ELF-1 (cell line): ENCODE measurements around the gene GPR171.
A peak's percentile ranks its signal among the peaks of the same experiment; 100 is the strongest.
"Not testable (repeated sequence)": the region's sequence is repeated elsewhere in the genome, so short reads cannot be mapped to it uniquely, and the experiment has no call there.

Source experiments
- DNase-seq: peaks from one replicate; pipeline ENCODE4 v3.0.0-alpha.2; 2016; ENCODE audit warnings: low read depth, low spot score

Gene GPR171, protein sequence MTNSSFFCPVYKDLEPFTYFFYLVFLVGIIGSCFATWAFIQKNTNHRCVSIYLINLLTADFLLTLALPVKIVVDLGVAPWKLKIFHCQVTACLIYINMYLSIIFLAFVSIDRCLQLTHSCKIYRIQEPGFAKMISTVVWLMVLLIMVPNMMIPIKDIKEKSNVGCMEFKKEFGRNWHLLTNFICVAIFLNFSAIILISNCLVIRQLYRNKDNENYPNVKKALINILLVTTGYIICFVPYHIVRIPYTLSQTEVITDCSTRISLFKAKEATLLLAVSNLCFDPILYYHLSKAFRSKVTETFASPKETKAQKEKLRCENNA

DNA sequence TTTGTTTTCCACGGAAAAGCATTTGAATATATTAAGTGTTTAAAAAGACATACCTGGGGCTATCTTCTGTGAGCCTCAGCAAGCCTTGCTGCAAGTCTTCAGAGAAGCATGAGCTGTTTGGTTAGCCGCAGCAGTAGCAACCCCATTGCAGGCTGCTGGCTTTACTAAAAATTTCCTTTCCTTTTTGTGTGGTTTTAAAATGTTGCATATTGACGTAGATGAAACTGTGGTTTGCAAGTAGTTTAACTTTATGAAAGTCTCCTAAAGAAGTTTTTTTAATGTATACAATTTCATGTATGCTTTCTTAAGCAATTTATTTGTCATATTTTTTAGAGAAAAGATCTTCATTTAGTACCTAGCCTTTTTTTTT lies at the start of gene GPR171:
GPR171 (minus strand) TSS at position 166 of the 370 bp plus-strand sequence. CDS start 3,830 bp downstream, outside the sequence.
- DNase-seq: no peak

DNA sequence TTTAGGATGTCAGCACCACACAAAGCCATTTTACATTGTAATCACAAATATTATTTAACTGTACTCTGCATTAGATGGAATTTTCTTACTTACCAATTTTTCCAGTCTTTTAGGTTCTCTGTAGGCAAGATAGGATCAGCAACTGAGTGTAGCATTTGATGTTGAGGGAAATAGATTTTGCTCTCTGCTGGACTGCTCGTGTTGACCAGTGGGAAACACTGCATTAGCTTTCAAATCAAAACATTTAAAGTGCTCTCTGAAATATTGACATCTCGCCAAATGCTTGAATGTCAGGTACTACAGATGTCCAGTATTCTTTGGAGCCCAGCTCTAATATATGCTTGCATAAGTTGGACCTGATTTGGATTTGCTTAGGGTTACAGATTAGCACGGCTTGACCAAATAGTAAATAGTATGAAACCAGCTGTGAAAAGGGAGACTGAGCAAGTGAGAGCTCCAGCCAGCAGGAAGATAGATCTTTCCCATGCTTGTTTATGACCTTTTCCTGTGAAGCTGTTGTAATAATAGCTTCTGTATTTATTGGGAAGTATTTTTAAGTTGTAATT lies 45.8 kb upstream of the GPR171 start:
- DNase-seq: no peak

DNA sequence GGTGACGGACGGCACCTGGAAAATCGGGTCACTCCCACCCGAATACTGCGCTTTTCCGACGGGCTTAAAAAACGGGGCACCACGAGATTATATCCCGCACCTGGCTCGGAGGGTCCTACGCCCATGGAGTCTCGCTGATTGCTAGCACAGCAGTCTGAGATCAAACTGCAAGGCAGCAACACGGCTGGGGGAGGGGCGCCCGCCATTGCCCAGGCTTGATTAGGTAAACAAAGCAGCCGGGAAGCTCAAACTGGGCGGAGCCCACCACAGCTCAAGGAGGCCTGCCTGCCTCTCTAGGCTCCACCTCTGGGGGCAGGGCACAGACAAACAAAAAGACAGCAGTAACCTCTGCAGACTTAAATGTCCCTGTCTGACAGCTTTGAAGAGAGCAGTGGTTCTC lies 39.0 kb upstream of the GPR171 start:
- DNase-seq: not testable (repeated sequence)

DNA sequence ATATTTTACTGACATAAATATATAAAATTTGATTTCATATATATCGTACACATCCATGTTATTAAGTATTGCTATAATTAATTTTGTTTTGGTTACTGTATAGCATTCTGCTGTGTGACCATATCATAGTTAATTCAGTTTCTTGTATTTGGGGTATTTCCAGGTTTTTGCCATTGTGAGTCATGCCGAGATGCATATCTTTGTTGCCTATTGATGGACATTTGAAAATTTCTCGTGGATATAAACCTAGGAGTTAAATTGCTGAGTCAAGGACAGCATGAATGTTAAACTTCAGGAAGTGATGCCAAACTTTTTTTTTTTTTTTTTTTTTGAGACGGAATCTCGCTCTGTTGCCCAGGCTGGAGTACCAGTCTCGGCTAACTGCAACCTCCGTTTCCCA lies 33.7 kb upstream of the GPR171 start:
- no peak for DNase-seq

DNA sequence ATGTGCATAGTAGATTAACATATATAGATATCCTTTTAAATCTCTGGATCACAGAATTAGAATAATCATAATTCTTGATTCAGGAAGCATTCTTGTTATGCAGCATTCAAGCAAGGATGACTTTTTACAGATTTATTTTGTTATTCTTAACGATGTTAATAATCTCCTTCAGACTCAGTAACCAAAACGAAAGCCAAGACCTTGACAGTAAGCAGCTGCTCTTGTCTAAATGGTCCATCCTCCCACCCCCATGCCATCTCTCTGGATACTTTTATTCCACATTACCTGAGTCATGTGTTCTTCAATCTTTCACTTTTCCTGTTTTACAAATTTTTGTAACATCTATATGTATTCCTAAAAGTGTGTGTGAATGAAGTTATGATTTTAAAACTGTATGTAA lies 33.3 kb upstream of the GPR171 start:
- no peak for DNase-seq

DNA sequence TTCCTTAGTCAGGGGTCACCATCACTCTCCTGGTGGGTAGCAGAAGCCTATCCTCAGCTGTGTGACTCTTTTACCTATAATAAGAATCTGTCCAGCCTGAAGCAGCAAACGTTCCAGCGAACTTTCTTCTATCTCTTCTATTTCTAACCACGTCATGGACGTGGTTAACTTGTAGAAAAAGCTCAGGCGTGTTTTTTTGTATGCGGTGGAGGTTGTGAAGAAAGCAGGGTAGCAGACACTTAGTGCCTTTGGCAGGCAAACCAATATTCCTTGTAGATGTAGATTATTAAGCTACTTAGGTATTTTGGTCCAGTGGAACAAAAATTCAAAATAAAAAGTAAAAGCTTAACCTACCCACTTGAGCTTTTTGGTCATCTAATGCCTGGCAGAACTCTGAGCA lies 31.8 kb upstream of the GPR171 start:
- DNase-seq: no peak

DNA sequence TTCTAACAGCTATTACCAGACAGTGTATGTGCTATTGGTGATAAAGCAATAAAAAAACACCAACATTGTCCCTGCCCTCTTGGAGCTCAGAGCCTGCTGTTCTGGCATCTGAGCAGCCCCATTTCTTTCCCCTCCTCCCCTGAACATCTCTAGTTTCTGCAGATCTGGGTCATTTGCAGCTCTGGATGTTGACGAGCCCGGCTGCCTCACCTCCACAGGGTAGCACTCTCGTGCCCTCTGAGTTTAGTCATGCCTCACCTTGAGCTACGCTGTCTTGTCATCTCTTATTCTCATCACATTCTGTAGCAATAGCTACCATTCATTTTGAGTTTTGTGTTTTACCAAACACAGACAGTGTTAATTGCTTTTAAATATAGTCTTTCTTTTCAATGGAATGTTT lies 30.0 kb upstream of the GPR171 start:
- no peak for DNase-seq

DNA sequence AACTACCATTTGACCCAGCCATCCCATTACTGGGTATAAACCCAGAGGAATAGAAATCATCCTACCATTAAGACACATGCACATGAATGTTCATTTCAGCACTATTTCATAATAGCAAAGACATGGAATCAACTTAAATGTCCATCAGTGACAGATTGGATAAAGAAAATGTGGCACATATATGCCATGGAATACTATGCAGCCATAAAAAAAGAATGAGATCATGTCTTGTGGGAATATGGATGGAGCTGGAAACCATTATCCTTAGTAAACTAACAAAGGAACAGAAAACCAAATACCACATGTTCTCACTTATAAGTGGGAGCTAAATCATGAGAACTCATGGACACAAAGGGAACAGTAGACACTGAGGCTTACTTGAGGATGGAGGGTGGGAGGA lies 29.4 kb upstream of the GPR171 start:
- not testable (repeated sequence) for DNase-seq

DNA sequence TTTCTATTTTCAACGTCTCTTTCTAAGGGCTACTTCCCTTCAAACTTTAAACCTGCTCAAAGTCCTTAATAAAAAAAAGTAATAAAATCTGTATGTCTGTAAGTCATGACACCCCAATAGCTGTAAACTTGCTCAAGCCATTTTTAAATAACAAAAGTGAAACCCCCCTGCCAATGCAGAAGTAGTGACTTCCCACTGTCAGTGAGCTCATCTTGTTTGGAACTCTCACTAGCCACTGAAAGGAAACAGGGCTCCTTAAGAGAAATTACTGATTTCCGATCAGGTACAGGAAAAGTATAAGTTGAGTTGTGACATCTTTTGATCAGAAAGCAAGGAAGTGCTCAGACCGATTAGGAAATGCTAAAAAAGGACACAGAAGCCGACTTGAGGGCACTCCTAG lies 27.6 kb upstream of the GPR171 start:
- DNase-seq: no peak

DNA sequence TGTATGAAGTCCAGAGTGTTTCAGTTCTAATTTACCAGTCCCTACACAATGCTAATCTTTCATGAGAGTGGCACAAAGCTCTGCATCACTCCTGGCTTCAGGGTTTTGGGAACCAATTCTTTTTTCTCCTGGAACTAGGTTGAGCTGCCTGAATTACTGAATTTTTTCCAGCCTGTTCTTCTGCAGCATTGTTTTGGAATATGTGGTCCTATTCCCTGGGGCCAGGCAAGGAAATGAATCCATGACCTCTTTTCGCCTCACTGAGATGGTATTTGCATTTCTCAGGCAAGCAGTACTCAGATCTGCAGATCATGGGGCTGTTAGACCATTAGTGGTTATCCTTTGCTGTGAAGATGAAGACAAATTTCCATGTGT lies 25.6 kb upstream of the GPR171 start:
- DNase-seq: no peak

DNA sequence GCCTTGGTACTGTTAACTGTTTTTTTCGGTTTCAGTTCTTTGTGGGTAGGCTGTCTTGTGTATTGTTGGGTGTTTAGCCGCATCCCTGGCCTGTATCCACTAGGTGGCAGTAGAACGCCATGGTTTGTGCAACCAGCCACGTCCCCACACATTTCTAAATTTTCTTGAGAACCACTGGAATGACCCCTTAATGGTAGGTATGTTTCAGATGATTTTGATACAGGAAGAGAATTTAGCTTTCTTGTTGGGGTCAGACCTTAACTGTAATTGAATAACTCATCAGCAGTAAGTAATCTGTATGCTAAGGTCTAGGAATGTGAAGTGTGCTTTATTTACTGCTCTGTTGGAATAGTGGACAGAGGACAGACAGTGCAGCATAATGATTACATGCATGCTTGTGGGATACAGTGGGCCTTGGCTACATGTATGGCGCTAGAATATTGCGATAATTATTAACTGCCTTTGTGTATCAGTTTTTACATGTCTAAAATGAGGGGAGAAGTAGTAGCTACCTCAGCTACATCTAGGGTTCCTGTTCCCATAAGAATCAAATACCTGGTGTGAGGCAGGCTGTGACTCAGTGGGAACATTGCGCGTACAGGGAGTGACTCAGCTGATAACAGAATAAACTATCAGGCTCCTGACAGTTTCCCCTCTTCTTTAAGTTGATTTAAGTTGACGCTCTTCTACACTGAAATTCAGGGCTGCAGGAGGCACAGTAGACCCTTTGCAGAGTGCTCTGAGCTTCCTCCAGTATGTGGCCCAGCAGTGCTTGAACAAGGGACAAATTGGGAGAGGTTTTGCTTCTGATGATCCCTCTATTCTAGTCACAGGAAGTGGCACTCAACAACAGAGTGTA lies 25.0 kb upstream of the GPR171 start:
- DNase-seq: peak; percentile 85

DNA sequence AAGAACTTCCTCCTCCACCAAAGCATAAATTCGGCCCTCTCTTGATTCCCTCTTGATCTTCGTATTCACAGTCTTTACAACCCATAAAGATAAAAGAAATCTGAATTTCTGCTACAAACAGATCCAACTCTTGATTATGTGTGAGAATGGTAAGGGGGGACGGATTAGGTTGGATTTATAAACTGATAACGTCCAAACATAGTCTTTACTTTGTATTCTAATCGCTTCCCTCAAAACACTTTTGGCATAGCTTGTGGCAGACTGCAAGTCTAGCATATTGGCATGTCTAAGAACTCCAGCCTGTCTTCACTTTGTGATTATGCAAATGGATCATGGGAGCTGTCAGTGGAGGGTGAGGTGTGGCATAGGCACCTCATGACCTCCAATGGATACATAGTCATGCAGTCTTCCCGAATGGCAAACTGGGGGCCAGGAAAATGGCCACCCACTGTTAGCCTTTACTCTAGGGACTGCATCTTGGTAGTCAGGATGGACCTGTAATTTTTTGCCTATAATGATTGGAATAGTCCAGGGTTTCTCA lies 24.3 kb upstream of the GPR171 start:
- no peak for DNase-seq

DNA sequence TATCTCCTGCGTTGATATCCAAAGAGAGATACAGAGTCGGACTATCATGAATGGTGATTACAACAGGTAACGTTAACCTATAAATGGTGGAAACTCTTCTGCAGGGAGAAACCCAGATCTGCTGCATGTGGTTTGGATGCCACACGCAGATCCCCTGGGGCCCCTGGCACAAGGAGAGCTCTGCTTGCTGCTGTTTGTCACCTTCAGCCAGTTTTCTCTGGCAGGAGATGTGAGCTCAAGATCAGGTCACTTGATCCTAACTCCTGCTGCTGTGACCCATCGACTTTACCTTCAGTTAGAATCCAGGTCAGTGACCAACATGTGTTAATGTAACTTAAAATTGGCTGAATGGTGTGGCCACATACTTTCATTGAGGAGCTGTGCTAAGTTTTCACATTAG lies 23.8 kb upstream of the GPR171 start:
- no peak for DNase-seq

DNA sequence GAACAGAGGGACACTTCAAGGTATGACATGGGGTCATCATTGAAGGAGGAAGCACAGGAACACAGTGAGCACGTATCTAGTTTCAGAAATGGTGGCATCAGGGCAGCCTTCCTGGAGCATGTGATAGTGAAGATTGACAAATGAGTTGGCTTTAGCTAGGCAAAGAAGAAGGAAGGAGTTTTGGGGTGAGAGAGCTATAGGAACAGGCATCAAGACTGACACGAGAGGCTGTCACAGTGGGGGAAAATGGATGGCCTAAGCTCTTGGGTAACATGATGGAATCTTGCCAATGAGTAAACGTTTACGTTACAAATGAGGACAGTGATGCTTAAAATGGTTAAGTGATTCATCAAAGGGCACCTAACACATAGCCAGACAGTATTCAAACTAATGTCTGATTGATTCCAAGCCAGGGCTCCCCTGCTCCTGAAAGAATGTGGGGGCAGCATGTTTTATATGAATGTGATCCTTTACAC lies 23.1 kb upstream of the GPR171 start:
- no peak for DNase-seq

DNA sequence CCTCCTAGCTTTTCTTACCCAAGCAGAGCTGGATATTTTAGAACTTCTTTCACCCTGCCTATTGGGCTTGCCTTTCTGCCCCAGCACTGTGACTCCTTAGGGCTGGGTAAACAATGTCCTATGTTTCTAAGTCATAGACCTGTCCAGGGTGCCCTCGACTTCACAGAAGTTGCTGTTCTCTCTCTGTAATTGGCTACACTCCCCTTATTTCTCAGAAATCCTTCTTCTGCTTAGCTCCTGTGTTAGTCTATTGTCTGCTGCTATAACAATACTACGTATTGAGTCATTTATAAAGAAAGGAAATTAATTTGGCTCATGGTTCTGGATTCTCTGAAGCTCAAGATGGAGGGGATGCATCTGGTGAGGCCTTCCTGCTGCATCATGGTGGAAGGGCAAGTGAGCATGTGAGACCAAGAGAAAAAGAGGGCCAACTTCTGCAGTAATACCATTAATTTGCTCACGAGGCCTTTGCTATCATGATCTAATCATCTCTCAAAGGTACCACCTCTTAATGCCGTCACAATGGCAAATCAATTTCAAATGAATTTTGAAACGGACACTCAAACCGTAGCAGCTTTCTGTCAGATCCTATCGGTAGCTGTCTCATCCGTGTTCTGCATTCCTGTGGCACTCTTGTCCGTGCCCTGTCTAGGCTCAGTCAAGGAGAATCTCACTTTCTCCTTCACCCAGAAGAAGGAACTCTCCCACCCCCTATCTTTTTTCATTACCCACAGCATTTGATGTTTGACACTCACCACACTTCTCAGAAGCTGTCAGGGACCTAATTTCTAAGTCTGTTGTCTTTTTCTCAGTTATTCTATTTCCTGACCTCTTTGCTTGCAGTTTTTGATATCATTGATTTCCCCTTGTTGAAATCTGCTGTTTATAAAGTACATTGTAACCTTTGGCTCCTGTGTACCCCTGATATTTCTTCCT lies 22.3 kb upstream of the GPR171 start:
- no peak for DNase-seq

DNA sequence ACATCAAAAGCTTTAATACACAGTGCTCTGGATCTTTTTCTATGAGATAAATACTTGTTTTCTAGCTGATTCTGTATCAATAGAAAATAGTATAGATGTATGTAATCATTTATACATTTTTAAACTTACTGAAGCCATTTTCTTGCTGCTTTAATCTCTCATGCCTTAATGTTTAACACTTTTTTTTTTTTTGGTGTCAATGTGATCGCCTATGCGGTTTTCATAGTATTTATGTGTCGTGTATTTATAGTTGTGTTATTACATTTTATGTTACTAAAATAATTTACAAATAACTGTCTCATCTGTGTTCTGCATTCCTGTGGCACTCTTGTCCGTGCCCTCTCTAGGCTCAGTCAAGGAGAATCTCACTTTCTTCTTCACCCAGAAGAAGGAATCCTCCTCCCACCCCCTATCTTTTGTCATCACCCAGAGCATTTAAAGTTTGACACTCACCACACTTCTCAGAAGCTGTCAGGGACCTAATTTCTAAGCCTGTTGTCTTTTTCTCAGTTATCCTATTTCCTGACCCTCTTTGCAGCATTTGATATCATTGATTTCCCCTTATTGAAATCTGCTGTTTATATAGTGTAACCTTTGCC lies 21.4 kb upstream of the GPR171 start:
- DNase-seq: no peak

DNA sequence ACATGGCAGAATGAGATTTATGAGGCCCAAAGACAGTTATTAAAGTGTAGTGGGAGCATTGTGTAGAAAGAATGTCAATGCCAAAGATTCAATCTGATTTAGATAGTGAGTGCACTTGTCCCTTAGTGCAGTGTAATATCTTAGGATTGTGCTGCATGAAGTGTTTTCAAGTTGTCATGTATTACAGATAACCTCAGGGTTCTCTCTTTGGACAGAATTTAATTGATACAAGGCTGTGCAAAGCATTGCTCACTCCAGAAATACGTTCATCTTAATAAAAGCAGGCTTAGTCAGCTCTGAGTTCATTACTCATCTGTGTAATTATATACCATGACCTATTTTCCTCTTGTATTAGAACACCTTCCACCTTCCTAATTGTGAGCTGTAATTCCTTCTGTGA lies 16.0 kb upstream of the GPR171 start:
- DNase-seq: no peak

DNA sequence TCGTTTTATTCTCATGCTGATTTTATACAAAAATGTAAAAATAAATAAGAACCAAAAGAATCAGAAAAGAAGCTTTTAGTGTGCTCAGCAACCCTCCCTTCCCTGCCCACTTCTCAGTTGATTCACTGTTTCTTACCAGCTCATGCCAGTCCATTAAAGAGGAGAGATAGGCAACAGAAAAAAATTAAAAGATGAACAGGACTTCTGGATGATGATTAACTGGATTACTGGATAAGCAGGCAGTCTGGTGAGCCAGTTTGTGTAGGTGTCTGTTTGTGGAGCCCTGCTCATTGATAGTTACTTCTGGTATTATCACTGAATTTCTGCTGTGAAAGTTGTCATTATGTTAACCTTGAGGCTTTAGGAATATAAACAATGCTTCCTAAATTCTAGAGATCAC lies 15.1 kb upstream of the GPR171 start:
- DNase-seq: no peak

DNA sequence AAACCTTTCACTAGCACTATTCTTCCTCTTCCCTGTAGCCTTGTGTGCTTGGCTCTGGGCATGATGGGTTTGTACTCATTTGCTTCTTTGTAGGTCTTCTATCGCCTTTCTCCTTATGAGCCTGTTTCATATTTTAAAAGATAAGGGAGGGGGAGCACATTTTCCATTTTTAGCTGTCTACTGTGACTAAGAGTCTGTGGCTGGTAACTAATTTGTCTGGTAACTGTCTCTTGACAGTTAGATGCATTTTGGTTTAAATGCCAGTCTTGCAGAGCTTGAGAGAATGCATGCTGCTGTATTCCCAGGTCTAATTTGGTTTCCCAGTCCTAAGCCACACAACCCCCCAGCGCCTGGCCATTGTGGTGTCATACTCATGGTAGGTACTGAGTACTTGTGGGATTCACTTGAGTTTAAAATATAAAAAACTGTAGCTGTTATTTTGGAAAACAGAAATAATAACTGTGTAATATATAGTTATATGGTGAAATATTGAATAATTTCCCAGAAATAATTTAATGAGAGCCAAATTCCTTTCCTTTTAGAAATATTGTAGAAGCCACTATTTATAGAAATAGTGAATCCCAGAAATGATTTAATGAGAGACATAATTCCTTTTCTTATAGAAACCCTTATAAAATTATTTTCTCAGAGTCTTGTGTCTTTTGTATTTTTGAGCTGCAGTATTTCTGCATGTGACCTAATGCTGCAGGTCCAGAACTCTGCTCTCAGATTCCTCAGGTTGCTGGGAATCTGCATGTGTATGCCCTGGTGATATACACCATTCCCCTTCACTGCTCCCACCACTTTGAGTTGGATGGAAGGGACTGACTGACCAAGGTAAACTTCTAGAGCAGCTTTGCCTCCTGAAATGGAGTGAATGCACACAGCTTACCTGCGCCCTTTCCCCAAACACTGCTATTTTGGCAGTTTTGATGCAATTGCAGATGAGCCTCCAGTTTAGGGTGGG lies 13.9 kb upstream of the GPR171 start:
- DNase-seq: no peak

DNA sequence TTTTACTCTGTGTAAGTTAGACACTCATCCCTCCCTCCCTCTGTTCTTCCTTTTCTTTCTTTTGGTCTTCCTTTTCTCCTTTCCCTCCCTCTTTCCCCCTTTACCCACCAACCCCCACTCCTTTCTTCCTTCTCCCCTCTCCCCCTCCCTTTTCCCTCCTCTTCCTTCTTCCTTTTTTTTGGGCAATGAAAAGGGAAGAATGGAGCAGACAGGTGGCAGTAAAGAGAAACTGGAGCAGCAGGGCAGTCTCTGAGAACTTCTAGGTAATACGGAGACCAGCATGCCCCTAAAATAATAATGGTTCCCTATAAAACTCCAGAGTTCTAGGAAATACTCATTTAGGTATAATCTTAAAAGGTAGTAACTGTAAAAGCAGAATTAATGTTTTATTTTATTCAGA lies 11.4 kb upstream of the GPR171 start:
- no peak for DNase-seq
